Mesenchymal stem cell (in vitro differentiated cells and primary cell): ENCODE measurements around the gene TMEM203.

Experiments used
- DNase-seq: peaks from one replicate; pipeline ENCODE4 v3.0.0-alpha.2; 2013
- H2AFZ ChIP-seq: one replicate; pipeline ENCODE4 v1.6.1; 2013; ENCODE audit warnings: low read depth, mild to moderate bottlenecking, control low read depth, inconsistent platforms, low read length, moderate library complexity
- H2AK5ac ChIP-seq: 2 replicates; pipeline ENCODE4 v1.6.1; 2013; ENCODE audit warnings: low read length, moderate library complexity, mild to moderate bottlenecking, inconsistent platforms; ENCODE audit not compliant: severe bottlenecking
- H2BK120ac ChIP-seq: one replicate; pipeline ENCODE4 v1.6.1; 2013; ENCODE audit warnings: low read depth, mild to moderate bottlenecking, inconsistent platforms, low read length, moderate library complexity
- H2BK12ac ChIP-seq, 2 experiments: one replicate each; pipeline ENCODE4 v1.6.1; 2013; ENCODE audit warnings: inconsistent platforms in 2 of 2, low read length in 2 of 2, mild to moderate bottlenecking in 2 of 2, moderate library complexity in 2 of 2, control low read depth in 1 of 2
- H2BK15ac ChIP-seq: one replicate; pipeline ENCODE4 v1.6.1; 2013; ENCODE audit warnings: mild to moderate bottlenecking, low read depth, inconsistent platforms; ENCODE audit not compliant: poor library complexity, severe bottlenecking
- H2BK5ac ChIP-seq: 2 replicates; pipeline ENCODE4 v1.6.1; 2013; ENCODE audit warnings: low read depth, mild to moderate bottlenecking, low read length, control low read depth, inconsistent platforms; ENCODE audit not compliant: poor library complexity, severe bottlenecking
- H3K14ac ChIP-seq, 2 experiments: one replicate each; pipeline ENCODE4 v1.6.1; 2013; ENCODE audit warnings: inconsistent platforms in 2 of 2, low read length in 2 of 2, control low read depth in 1 of 2, mild to moderate bottlenecking in 1 of 2, moderate library complexity in 1 of 2
- H3K18ac ChIP-seq, 2 experiments: one replicate each; pipeline ENCODE4 v1.6.1; 2013; ENCODE audit warnings: inconsistent platforms in 2 of 2, low read length in 2 of 2, control low read depth in 1 of 2, low read depth in 1 of 2, mild to moderate bottlenecking in 1 of 2
- H3K23ac ChIP-seq, 2 experiments: one replicate each; pipeline ENCODE4 v1.6.1; 2013; ENCODE audit warnings: inconsistent platforms in 2 of 2, low read length in 2 of 2, mild to moderate bottlenecking in 2 of 2, moderate library complexity in 2 of 2, control low read depth in 1 of 2
- H3K27ac ChIP-seq: 2 replicates; pipeline ENCODE4 v1.5.1; 2013; ENCODE audit warnings: mild to moderate bottlenecking, moderate library complexity, low read length, control low read depth, inconsistent platforms; ENCODE audit not compliant: poor library complexity, severe bottlenecking
- H3K27me3 ChIP-seq, 2 experiments: 2 replicates each; pipeline versions ENCODE4 v1.6.1 to v1.7.0; 2013; ENCODE audit warnings: low read length in 2 of 2, mild to moderate bottlenecking in 2 of 2, moderate library complexity in 2 of 2, control low read depth in 1 of 2, inconsistent platforms in 1 of 2; ENCODE audit not compliant: control insufficient read depth in 1 of 2, insufficient read depth in 1 of 2
- H3K36me3 ChIP-seq, 2 experiments: 2 replicates each; pipeline versions ENCODE4 v1.6.1 to v1.7.0; 2013; ENCODE audit warnings: low read length in 2 of 2, control low read depth in 1 of 2, inconsistent platforms in 1 of 2, low read depth in 1 of 2, mild to moderate bottlenecking in 1 of 2; ENCODE audit not compliant: insufficient read depth in 2 of 2, control insufficient read depth in 1 of 2
- H3K4ac ChIP-seq, 2 experiments: one replicate each; pipeline ENCODE4 v1.6.1; 2013; ENCODE audit warnings: inconsistent platforms in 2 of 2, low read length in 2 of 2, mild to moderate bottlenecking in 2 of 2, moderate library complexity in 2 of 2, control low read depth in 1 of 2, low read depth in 1 of 2
- H3K4me1 ChIP-seq: 2 replicates; pipeline ENCODE4 v1.6.1; 2013; ENCODE audit warnings: low read depth, low read length, control low read depth; ENCODE audit not compliant: control insufficient read depth, insufficient read depth
- H3K4me2 ChIP-seq: 2 replicates; pipeline ENCODE4 v1.6.1; 2013; ENCODE audit warnings: low read length, mild to moderate bottlenecking, inconsistent platforms; ENCODE audit not compliant: poor library complexity, severe bottlenecking
- H3K4me3 ChIP-seq, 2 experiments: 2 replicates each; pipeline versions ENCODE4 v1.5.1 to v1.7.0; 2013; ENCODE audit warnings: low read length in 2 of 2, mild to moderate bottlenecking in 2 of 2, control low read depth in 1 of 2, low read depth in 1 of 2; ENCODE audit not compliant: insufficient read depth in 1 of 2
- H3K79me1 ChIP-seq: replicated peaks from 2 replicates; pipeline ENCODE4 v1.6.1; 2013; ENCODE audit warnings: mild to moderate bottlenecking, control low read depth, low read length, inconsistent platforms; ENCODE audit not compliant: poor library complexity, severe bottlenecking
- H3K9ac ChIP-seq: 2 replicates; pipeline ENCODE4 v1.7.0; 2013; ENCODE audit warnings: mild to moderate bottlenecking, low read length, moderate library complexity
- H3K9me3 ChIP-seq: 2 replicates; pipeline ENCODE4 v1.7.0; 2013; ENCODE audit warnings: mild to moderate bottlenecking, low read length; ENCODE audit not compliant: control insufficient read depth
- H4K8ac ChIP-seq: one replicate; pipeline ENCODE4 v1.6.1; 2013; ENCODE audit warnings: inconsistent platforms, mild to moderate bottlenecking, low read length, moderate library complexity
- H4K91ac ChIP-seq: one replicate; pipeline ENCODE4 v1.6.1; 2013; ENCODE audit warnings: mild to moderate bottlenecking, low read length, inconsistent platforms
- WGBS: methylation state at CpG from one replicate; pipeline ENCODE4 v1.1.7; 2013; ENCODE audit warnings: mixed read lengths; 5-methylcytosine and 5-hydroxymethylcytosine counted together

The TMEM203 gene

GRCh38 chr9:137215196-137215986 is 9.9 kb upstream of the TMEM203 start:
- DNase-seq, result no peak
- Histone ChIP-seq H3K36me3 (peaks cover 5 to 69% of the 10 kb centered on the region in 2 experiments), H3K4me2 (no peak overlapping the region), H3K79me1 (peaks cover 3% of the 10 kb centered on the region), H2AK5ac (no peak overlapping the region), H3K4me3 (no peak overlapping the region), H3K9me3 (no peaks in the 10 kb centered on the region), H2BK15ac (no peak overlapping the region), H3K4me1 (peaks cover 38% of the 10 kb centered on the region), H3K27ac (no peak overlapping the region), H3K18ac (no peak overlapping the region), H3K14ac (no peak overlapping the region), H3K23ac (no peak overlapping the region), H3K27me3 (no peaks in the 10 kb centered on the region), H2BK12ac (no peak overlapping the region), H2AFZ (no peak overlapping the region), H2BK5ac (no peak overlapping the region), H3K4ac (no peak overlapping the region), H3K9ac (no peak overlapping the region), H4K8ac (no peak overlapping the region), H2BK120ac (no peak overlapping the region), H4K91ac (no peak overlapping the region)
- 97% methylated on average over 22 of the region's 22 CpGs for WGBS

- peaks cover 33% of the 10 kb centered on the region for H3K4me1 ChIP-seq
- no peak overlapping the region for H3K27ac ChIP-seq
- no peak overlapping the region for H2BK15ac ChIP-seq
- H3K9me3 ChIP-seq, result no peaks in the 10 kb centered on the region
- H4K8ac ChIP-seq, result no peak overlapping the region
- H3K4me2 ChIP-seq, result no peak overlapping the region
- H2BK120ac ChIP-seq, result no peak overlapping the region
- H2BK12ac ChIP-seq, result no peak overlapping the region
- no peak overlapping the region for H3K23ac ChIP-seq
- H3K18ac ChIP-seq, result no peak overlapping the region
- H4K91ac ChIP-seq, result no peak overlapping the region
- no peak overlapping the region for H2AK5ac ChIP-seq
- H3K9ac ChIP-seq, result no peak overlapping the region
- H3K27me3 ChIP-seq, result no peaks in the 10 kb centered on the region
- H3K4me3 ChIP-seq, result no peak overlapping the region
- peaks cover 5 to 70% of the 10 kb centered on the region in 2 experiments for H3K36me3 ChIP-seq
- H3K4ac ChIP-seq, result no peak overlapping the region
- 96% methylated on average over 19 of the region's 19 CpGs for WGBS
- no peak overlapping the region for H2BK5ac ChIP-seq
- no peak for DNase-seq
- no peak overlapping the region for H2AFZ ChIP-seq
- no peak overlapping the region for H3K14ac ChIP-seq
- peaks cover 3% of the 10 kb centered on the region for H3K79me1 ChIP-seq
Measured at GRCh38 chr9:137214620-137215019, 9.2 kb upstream of the TMEM203 start.

GRCh38 chr9:137213160-137214060 is 8.0 kb upstream of the TMEM203 start:
- Histone ChIP-seq H3K23ac (no peak overlapping the region), H3K9me3 (no peaks in the 10 kb centered on the region), H4K91ac (no peak overlapping the region), H3K79me1 (peaks cover 7% of the 10 kb centered on the region), H3K4me1 (peaks cover 23% of the 10 kb centered on the region), H3K27ac (no peak overlapping the region), H3K4me3 (no peak overlapping the region), H3K36me3 (peaks cover 11 to 83% of the 10 kb centered on the region in 2 experiments), H3K18ac (no peak overlapping the region), H3K27me3 (no peaks in the 10 kb centered on the region), H2AK5ac (no peak overlapping the region), H3K9ac (no peak overlapping the region), H2AFZ (no peak overlapping the region), H2BK12ac (no peak overlapping the region), H3K4me2 (no peak overlapping the region), H3K14ac (no peak overlapping the region), H2BK120ac (no peak overlapping the region), H2BK5ac (no peak overlapping the region), H3K4ac (no peak overlapping the region), H2BK15ac (no peak overlapping the region), H4K8ac (peak overlapping the region; percentile 10)
- WGBS, result 96% methylated on average over 49 of the region's 49 CpGs
- DNase-seq, result no peak

- peaks cover 13 to 85% of the 10 kb centered on the region in 2 experiments for H3K36me3 ChIP-seq
- no peak overlapping the region for H3K4me3 ChIP-seq
- no peak overlapping the region for H4K91ac ChIP-seq
- no peak overlapping the region for H2BK5ac ChIP-seq
- H3K27ac ChIP-seq, result no peak overlapping the region
- H2BK120ac ChIP-seq, result no peak overlapping the region
- no peak overlapping the region for H3K9ac ChIP-seq
- no peaks in the 10 kb centered on the region for H3K27me3 ChIP-seq
- H2BK15ac ChIP-seq, result no peak overlapping the region
- 92% methylated on average over 21 of the region's 21 CpGs for WGBS
- H2BK12ac ChIP-seq, result no peak overlapping the region
- H3K79me1 ChIP-seq, result peaks cover 8% of the 10 kb centered on the region
- H3K4me1 ChIP-seq, result peaks cover 14% of the 10 kb centered on the region
- no peaks in the 10 kb centered on the region for H3K9me3 ChIP-seq
- no peak overlapping the region for H2AFZ ChIP-seq
- no peak overlapping the region for H3K23ac ChIP-seq
- H3K4ac ChIP-seq, result no peak overlapping the region
- no peak for DNase-seq
- H3K18ac ChIP-seq, result no peak overlapping the region
- H4K8ac ChIP-seq, result no peak overlapping the region
- H2AK5ac ChIP-seq, result no peak overlapping the region
- H3K4me2 ChIP-seq, result no peak overlapping the region
- no peak overlapping the region for H3K14ac ChIP-seq
Measured at GRCh38 chr9:137212520-137212919, 7.1 kb upstream of the TMEM203 start.
